ENCODE measurements around the gene SPG7.

Gene SPG7

GRCh38 chr16:89553733-89554132, 45.5 kb downstream of the SPG7 start:
- Histone ChIP-seq H3K4me1 (ENCODE audit: low read depth, poor library complexity, severe bottlenecking) (no peaks in the 10 kb centered on the region), H4K20me1 (ENCODE audit: insufficient read depth) (no peaks in the 10 kb centered on the region), H3K4me3 (IDR thresholded peaks at IDR 0.05; ENCODE audit: insufficient read depth, low read depth, low read length) (no peak overlapping the region), H3K27me3 (ENCODE audit: insufficient read depth, low read depth) (no peaks in the 10 kb centered on the region), H3K4me2 (no peak overlapping the region), H2AFZ (ENCODE audit: low read depth) (no peak overlapping the region), H3K27ac (no peak overlapping the region), H3K9ac (no peak overlapping the region), H3K36me3 (ENCODE audit: insufficient read depth) (no peaks in the 10 kb centered on the region), H3K79me2 (ENCODE audit: insufficient read depth, low read depth) (no peaks in the 10 kb centered on the region)
- TF ChIP-seq CTCF (conservative IDR thresholded peaks at IDR 0.05; ENCODE audit: low read depth, low read length) = no peak

GRCh38 chr16:89554343-89554742, 46.1 kb downstream of the SPG7 start:
- Histone ChIP-seq H3K36me3 (ENCODE audit: insufficient read depth) (no peaks in the 10 kb centered on the region), H3K9ac (no peak overlapping the region), H3K4me3 (IDR thresholded peaks at IDR 0.05; ENCODE audit: insufficient read depth, low read depth, low read length) (no peak overlapping the region), H3K27ac (no peak overlapping the region), H4K20me1 (ENCODE audit: insufficient read depth) (no peaks in the 10 kb centered on the region), H3K4me1 (ENCODE audit: low read depth, poor library complexity, severe bottlenecking) (no peaks in the 10 kb centered on the region), H3K27me3 (ENCODE audit: insufficient read depth, low read depth) (no peaks in the 10 kb centered on the region), H2AFZ (ENCODE audit: low read depth) (no peak overlapping the region), H3K79me2 (ENCODE audit: insufficient read depth, low read depth) (0 out of 2 replicates have a peak, but pooled peaks cover under 1% of the 10 kb centered on the region), H3K4me2 (no peak overlapping the region)
- no peak for TF ChIP-seq CTCF (conservative IDR thresholded peaks at IDR 0.05; ENCODE audit: low read depth, low read length)

DNA sequence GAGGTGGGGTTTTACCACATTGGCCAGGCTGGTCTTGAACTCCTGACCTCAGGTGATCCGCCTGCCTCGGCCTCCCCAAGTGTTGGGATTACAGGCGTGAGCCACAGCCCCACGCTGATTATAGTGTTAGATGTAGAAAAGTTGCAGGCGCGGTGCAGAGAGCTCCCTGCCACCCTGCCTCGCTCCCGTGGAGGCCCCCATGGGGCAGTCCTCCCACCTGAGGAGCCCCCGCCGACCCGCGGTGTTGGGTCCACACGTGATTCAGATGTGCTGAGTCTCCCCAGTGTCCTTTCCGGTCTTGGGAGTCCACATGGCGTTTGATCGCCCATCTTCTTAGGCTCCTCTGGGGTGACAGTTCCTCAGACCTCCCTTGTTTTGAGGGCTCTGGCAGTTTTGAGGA, 47.1 kb downstream of the SPG7 start:
- no peak overlapping the region for H3K9ac ChIP-seq
- no peaks in the 10 kb centered on the region for H3K36me3 ChIP-seq (ENCODE audit: insufficient read depth)
- H3K27me3 ChIP-seq (ENCODE audit: insufficient read depth, low read depth) = no peaks in the 10 kb centered on the region
- no peak for TF ChIP-seq CTCF (conservative IDR thresholded peaks at IDR 0.05; ENCODE audit: low read depth, low read length)
- H3K79me2 ChIP-seq (ENCODE audit: insufficient read depth, low read depth) = 0 out of 2 replicates have a peak, but pooled peaks cover 5% of the 10 kb centered on the region
- no peak overlapping the region for H3K27ac ChIP-seq
- H3K4me2 ChIP-seq = no peak overlapping the region
- no peaks in the 10 kb centered on the region for H4K20me1 ChIP-seq (ENCODE audit: insufficient read depth)
- H3K4me3 ChIP-seq (IDR thresholded peaks at IDR 0.05; ENCODE audit: insufficient read depth, low read depth, low read length) = no peak overlapping the region
- H3K4me1 ChIP-seq (ENCODE audit: low read depth, poor library complexity, severe bottlenecking) = no peaks in the 10 kb centered on the region
- H2AFZ ChIP-seq (ENCODE audit: low read depth) = no peak overlapping the region

DNA sequence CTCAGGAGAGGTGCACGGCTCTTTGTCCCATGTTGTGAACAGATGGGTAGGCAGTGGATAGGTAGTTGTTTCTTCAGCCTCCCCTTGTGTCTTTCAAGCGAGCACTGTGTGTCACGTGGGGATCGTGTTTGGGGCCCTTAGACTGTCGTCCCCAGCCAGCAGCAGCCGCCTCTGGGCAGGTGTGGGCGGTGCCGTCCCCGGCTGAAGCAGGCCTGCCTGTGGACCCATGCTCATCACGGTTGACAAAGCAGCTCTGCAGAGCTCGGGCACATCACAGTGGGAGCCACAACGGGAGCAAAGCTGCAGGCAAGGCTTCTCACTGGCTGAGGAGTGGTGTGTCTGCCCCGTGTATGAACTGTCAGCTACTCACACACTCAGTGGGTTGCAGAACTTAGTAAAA, 47.6 kb downstream of the SPG7 start:
- Histone ChIP-seq H3K4me1 (ENCODE audit: low read depth, poor library complexity, severe bottlenecking) (no peaks in the 10 kb centered on the region), H3K27ac (no peak overlapping the region), H3K36me3 (ENCODE audit: insufficient read depth) (no peaks in the 10 kb centered on the region), H3K4me2 (no peak overlapping the region), H3K4me3 (IDR thresholded peaks at IDR 0.05; ENCODE audit: insufficient read depth, low read depth, low read length) (no peak overlapping the region), H3K79me2 (ENCODE audit: insufficient read depth, low read depth) (peaks cover 8% of the 10 kb centered on the region), H4K20me1 (ENCODE audit: insufficient read depth) (no peaks in the 10 kb centered on the region), H3K9ac (no peak overlapping the region), H3K27me3 (ENCODE audit: insufficient read depth, low read depth) (no peaks in the 10 kb centered on the region), H2AFZ (ENCODE audit: low read depth) (no peak overlapping the region)
- TF ChIP-seq CTCF (conservative IDR thresholded peaks at IDR 0.05; ENCODE audit: low read depth, low read length) = no peak
